SKM-1 treated with dmso at 0.1 percent for 144 hours (cell line): ENCODE measurements around the gene PMEPA1.
A peak's percentile ranks its signal among the peaks of the same experiment; 100 is the strongest.

Experiments used
- DNase-seq: peaks from one replicate; lab custom pipeline; 2025; ENCODE audit not compliant: unreplicated experiment; lab: John Stamatoyannopoulos, UW

PMEPA1 gene

GRCh38 chr20:57662456-57663240, 47.2 kb downstream of the PMEPA1 start:
- DNase-seq: no peak

GRCh38 chr20:57661746-57662455, 47.9 kb downstream of the PMEPA1 start:
- no peak for DNase-seq

GRCh38 chr20:57660922-57661745, 48.7 kb downstream of the PMEPA1 start:
- DNase-seq: no peak

- no peak for DNase-seq
These were observed 49.5 kb downstream of the PMEPA1 start for GRCh38 chr20:57660181-57660921.

- no peak for DNase-seq
These were observed 50.2 kb downstream of the PMEPA1 start for GRCh38 chr20:57659517-57660180.

- no peak for DNase-seq
These were observed 50.8 kb downstream of the PMEPA1 start for GRCh38 chr20:57658833-57659516.

GRCh38 chr20:57658447-57658832, 51.4 kb downstream of the PMEPA1 start:
- no peak for DNase-seq

- DNase-seq: no peak
These were observed 52.0 kb downstream of the PMEPA1 start for GRCh38 chr20:57657535-57658446.

- no peak for DNase-seq
These were observed 52.8 kb downstream of the PMEPA1 start for GRCh38 chr20:57656821-57657534.

GRCh38 chr20:57656252-57656820, 53.5 kb downstream of the PMEPA1 start:
- DNase-seq: no peak

GRCh38 chr20:57655809-57656155, 54.0 kb downstream of the PMEPA1 start:
- no peak for DNase-seq

- DNase-seq: no peak
These were observed 54.6 kb downstream of the PMEPA1 start for GRCh38 chr20:57654998-57655808.

GRCh38 chr20:57654363-57654997, 55.3 kb downstream of the PMEPA1 start:
- peak; percentile 7 for DNase-seq

GRCh38 chr20:57653910-57654309, 55.9 kb downstream of the PMEPA1 start:
- DNase-seq: no peak

- DNase-seq: no peak
These were observed 56.3 kb downstream of the PMEPA1 start for GRCh38 chr20:57653546-57653900.

GRCh38 chr20:57652606-57653545, 56.9 kb downstream of the PMEPA1 start:
- no peak for DNase-seq
